MM.1S (cell line): ENCODE measurements around the gene ELN.
A peak's percentile ranks its signal among the peaks of the same experiment; 100 is the strongest.

ENCODE experiments used
- EZH2 ChIP-seq: fragments of 300-600 bp; sonication (generic); optimal IDR thresholded peaks from 2 replicates; pipeline ENCODE3; 2017; ENCODE audit warnings: low read depth, mild to moderate bottlenecking, antibody characterized with exemption, low read length, mixed read lengths
- TF ChIP-seq, protein P1 (sequence below): fragments of 300-600 bp; sonication (generic); IDR thresholded peaks from 2 replicates; pipeline ENCODE4 v1.5.1; 2016; ENCODE audit warnings: antibody characterized with exemption, low read length, mixed read lengths

DNA sequence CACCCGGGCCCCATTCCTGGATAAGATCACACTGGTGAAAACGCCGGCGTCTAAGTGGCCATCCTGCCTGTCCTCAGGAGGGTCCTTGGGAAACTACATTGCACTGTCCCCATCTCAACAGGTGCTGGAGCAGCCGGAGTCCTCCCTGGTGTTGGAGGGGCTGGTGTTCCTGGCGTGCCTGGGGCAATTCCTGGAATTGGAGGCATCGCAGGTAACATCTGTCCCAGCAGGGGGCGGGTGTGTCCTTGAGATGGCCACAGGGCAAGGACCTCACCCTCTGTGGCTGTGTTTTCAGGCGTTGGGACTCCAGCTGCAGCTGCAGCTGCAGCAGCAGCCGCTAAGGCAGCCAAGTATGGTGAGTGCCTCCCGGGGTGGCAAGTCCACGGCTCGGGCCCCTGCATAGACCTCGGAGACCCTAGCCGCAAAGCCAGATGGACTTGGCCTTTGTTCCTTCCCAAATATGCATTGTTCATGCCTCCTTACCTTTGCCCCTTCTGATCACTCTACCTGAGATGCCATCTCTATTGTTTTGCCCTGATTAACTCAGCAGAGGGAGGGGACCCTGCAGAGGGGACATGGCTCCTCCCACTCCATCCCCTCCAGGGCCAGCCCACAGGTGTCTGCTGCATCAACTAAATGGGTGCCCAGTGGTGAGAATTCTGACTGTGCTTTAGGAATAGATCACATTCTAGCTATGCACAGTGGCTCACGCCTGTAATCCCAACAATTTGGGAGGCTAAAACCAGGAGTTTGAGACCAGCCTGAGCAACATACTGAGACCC, 23.8 kb downstream of the ELN start:
- TF ChIP-seq, protein P1, sequence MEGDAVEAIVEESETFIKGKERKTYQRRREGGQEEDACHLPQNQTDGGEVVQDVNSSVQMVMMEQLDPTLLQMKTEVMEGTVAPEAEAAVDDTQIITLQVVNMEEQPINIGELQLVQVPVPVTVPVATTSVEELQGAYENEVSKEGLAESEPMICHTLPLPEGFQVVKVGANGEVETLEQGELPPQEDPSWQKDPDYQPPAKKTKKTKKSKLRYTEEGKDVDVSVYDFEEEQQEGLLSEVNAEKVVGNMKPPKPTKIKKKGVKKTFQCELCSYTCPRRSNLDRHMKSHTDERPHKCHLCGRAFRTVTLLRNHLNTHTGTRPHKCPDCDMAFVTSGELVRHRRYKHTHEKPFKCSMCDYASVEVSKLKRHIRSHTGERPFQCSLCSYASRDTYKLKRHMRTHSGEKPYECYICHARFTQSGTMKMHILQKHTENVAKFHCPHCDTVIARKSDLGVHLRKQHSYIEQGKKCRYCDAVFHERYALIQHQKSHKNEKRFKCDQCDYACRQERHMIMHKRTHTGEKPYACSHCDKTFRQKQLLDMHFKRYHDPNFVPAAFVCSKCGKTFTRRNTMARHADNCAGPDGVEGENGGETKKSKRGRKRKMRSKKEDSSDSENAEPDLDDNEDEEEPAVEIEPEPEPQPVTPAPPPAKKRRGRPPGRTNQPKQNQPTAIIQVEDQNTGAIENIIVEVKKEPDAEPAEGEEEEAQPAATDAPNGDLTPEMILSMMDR, result peak; percentile 33
- TF ChIP-seq EZH2, result no peak
